C4-2B (cell line): ENCODE measurements around the gene TNFRSF12A.

Experiments used
- ZFX ChIP-seq: fragments of 450-650 bp; IDR thresholded peaks from 2 replicates; pipeline ENCODE4 v1.6.1; 2017
- TF ChIP-seq, protein P1 (sequence below): fragments of 450-650 bp; conservative IDR thresholded peaks from 2 replicates; pipeline ENCODE4 v1.5.1; 2017; ENCODE audit warnings: mild to moderate bottlenecking

DNA sequence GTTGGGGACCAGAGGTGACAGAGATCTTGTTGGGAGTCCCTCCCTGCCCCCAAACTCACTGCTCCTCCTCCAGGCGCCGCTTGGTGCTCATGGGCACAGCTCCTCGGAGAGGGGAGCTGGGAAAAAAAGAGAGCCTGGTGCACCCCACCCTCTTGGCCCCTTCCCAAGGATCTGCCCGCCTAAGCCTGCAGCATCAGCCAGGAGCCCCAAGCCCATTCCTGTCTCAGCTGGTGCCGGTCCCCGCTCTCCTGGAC is 3.2 kb downstream of the TNFRSF12A start:
- TF ChIP-seq, protein P1, sequence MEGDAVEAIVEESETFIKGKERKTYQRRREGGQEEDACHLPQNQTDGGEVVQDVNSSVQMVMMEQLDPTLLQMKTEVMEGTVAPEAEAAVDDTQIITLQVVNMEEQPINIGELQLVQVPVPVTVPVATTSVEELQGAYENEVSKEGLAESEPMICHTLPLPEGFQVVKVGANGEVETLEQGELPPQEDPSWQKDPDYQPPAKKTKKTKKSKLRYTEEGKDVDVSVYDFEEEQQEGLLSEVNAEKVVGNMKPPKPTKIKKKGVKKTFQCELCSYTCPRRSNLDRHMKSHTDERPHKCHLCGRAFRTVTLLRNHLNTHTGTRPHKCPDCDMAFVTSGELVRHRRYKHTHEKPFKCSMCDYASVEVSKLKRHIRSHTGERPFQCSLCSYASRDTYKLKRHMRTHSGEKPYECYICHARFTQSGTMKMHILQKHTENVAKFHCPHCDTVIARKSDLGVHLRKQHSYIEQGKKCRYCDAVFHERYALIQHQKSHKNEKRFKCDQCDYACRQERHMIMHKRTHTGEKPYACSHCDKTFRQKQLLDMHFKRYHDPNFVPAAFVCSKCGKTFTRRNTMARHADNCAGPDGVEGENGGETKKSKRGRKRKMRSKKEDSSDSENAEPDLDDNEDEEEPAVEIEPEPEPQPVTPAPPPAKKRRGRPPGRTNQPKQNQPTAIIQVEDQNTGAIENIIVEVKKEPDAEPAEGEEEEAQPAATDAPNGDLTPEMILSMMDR: no peak
- TF ChIP-seq ZFX: no peak
